ENCODE results near the gene CADM1.

DNA sequence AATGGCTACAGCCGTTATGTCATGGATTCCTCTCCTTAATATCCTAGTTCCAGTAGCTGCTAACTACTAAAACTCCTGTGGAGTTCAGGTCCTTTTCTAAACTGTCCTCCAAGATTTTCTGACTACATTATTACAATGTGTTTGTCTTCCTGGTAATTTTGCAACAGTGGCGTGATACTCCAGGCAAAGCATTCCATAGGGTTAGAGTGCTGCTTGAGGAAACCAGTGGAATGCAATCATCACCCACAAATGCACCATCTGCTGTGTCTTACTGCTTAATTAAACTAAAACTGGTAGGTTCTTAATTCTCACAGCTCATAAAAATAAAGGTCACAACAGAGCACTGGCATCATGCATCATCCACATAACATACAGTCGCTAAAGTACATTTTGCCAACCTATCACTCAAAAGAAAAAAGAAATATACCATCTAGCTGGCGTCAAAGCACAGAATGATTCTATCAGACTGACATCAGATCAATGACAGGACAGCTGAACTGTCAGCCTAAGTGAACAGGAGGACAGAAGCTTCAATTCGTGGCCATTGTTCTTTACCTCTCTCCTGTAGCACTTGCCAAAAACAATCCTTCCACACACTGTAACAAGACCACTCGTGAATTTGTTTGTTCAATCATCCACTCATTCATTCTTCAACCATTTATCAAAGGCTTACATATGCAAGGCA, 182.5 kb downstream of the CADM1 start:
- TF ChIP-seq, protein P1, sequence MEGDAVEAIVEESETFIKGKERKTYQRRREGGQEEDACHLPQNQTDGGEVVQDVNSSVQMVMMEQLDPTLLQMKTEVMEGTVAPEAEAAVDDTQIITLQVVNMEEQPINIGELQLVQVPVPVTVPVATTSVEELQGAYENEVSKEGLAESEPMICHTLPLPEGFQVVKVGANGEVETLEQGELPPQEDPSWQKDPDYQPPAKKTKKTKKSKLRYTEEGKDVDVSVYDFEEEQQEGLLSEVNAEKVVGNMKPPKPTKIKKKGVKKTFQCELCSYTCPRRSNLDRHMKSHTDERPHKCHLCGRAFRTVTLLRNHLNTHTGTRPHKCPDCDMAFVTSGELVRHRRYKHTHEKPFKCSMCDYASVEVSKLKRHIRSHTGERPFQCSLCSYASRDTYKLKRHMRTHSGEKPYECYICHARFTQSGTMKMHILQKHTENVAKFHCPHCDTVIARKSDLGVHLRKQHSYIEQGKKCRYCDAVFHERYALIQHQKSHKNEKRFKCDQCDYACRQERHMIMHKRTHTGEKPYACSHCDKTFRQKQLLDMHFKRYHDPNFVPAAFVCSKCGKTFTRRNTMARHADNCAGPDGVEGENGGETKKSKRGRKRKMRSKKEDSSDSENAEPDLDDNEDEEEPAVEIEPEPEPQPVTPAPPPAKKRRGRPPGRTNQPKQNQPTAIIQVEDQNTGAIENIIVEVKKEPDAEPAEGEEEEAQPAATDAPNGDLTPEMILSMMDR (conservative IDR thresholded peaks at IDR 0.05 in 1 of 2, IDR thresholded peaks at IDR 0.05 in 1 of 2; ENCODE audit: extremely low read depth in 1 of 2, insufficient read depth in 1 of 2, low read depth in 1 of 2, low read length in 2 of 2) = no peak
- no peak for TF ChIP-seq EZH2 (IDR thresholded peaks at IDR 0.05; ENCODE audit: borderline replicate concordance, low read length)
